Measurements from ENCODE around the gene MYO1H. TPM values are rescaled to one million over a fixed set of nuclear protein-coding genes. Genes with fewer than 3 reads are reported as not detected.

Gene MYO1H
- total RNA-seq, 1 donor from 2014 or later = not detected

DNA sequence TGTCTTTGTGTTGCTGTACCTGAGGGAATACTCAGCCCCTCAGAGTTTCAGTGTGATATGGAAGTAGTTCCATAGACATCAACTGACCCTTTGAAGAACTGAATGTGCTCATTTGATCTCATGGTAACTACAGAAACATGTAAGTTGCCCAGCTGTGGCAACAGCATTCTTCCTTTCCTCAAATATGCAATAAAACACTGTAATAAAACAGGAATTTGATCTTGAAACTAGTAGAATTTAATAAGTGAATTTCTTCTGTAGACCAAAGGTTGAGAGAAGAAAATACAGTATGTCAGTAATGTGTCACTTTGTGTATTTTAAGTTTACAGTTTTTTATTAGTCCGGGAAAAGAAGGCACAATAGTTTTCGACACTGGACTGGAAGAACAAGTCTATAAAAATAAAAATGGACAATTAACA is 97.5 kb downstream of the MYO1H start:
- Mint-ChIP-seq H3K27me3 (ENCODE audit: low read depth, unreplicated experiment) (no peaks in the 10 kb centered on the region), H3K9me3 (ENCODE audit: unreplicated experiment) (no peaks in the 10 kb centered on the region), H3K4me1 (ENCODE audit: low read depth, unreplicated experiment) (peaks cover 13% of the 10 kb centered on the region), H3K27ac (ENCODE audit: unreplicated experiment) (peak overlapping the region; percentile 50), H3K4me3 (ENCODE audit: unreplicated experiment) (no peak overlapping the region), H3K36me3 (ENCODE audit: low read depth, unreplicated experiment) (peaks cover 25% of the 10 kb centered on the region)
- Histone ChIP-seq H3K79me2 (ENCODE audit: insufficient read depth, low read length) (peaks cover 35% of the 10 kb centered on the region), H3K4me3 (ENCODE audit: insufficient read depth, low read depth, low read length) (no peak overlapping the region), H3K4me2 (ENCODE audit: low read length) (no peak overlapping the region), H3K27ac (ENCODE audit: low read depth, low read length) (no peak overlapping the region), H4K20me1 (ENCODE audit: insufficient read depth, low read length) (peaks cover 36% of the 10 kb centered on the region), H2AFZ (ENCODE audit: low read depth, low read length) (no peak overlapping the region), H3K4me1 (ENCODE audit: insufficient read depth, low read length) (peaks cover 5% of the 10 kb centered on the region), H3K36me3 (ENCODE audit: insufficient read depth, low read length) (peaks cover 18% of the 10 kb centered on the region), H3K27me3 (ENCODE audit: insufficient read depth, low read length) (no peaks in the 10 kb centered on the region), H3K9me3 (ENCODE audit: insufficient read depth, low read depth, low read length) (no peaks in the 10 kb centered on the region), H3K9ac (ENCODE audit: low read length) (no peak overlapping the region)
- TF ChIP-seq, protein P1, sequence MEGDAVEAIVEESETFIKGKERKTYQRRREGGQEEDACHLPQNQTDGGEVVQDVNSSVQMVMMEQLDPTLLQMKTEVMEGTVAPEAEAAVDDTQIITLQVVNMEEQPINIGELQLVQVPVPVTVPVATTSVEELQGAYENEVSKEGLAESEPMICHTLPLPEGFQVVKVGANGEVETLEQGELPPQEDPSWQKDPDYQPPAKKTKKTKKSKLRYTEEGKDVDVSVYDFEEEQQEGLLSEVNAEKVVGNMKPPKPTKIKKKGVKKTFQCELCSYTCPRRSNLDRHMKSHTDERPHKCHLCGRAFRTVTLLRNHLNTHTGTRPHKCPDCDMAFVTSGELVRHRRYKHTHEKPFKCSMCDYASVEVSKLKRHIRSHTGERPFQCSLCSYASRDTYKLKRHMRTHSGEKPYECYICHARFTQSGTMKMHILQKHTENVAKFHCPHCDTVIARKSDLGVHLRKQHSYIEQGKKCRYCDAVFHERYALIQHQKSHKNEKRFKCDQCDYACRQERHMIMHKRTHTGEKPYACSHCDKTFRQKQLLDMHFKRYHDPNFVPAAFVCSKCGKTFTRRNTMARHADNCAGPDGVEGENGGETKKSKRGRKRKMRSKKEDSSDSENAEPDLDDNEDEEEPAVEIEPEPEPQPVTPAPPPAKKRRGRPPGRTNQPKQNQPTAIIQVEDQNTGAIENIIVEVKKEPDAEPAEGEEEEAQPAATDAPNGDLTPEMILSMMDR (IDR thresholded peaks at IDR 0.05; ENCODE audit: insufficient read depth, low read depth, low read length) = no peak
- no peak for TF ChIP-seq EZH2 (IDR thresholded peaks at IDR 0.05; ENCODE audit: insufficient read depth, low read length)
- DNase-seq (ENCODE audit: low read depth) (peak; percentile 64), FAIRE-seq (no peak)

DNA sequence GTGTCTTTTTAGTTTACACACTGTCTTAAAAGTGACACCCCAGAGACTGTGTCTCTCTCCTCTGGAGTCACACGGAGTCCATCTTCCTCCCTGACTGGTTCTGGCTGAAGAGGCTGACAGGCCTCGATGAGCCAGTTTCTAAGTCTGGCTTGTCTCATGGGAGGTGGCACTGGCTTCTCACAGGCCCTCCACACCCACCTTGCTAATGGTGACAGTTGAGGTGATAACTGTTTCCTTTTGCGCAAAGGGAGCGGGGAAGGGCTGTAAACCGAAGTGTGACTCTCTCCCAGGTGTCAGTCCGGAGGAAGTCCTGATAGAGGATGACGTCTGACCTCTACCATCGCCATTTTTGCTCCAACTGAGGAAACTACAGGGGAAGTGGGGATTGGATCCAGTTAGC is 99.2 kb downstream of the MYO1H start:
- H3K27ac Mint-ChIP-seq (ENCODE audit: unreplicated experiment) = no peak overlapping the region
- Histone ChIP-seq H2AFZ (ENCODE audit: low read depth, low read length) (no peak overlapping the region), H3K4me3 (ENCODE audit: insufficient read depth, low read depth, low read length) (no peak overlapping the region), H4K20me1 (ENCODE audit: insufficient read depth, low read length) (peaks cover 48% of the 10 kb centered on the region), H3K27me3 (ENCODE audit: insufficient read depth, low read length) (no peaks in the 10 kb centered on the region), H3K9ac (ENCODE audit: low read length) (no peak overlapping the region), H3K27ac (ENCODE audit: low read depth, low read length) (no peak overlapping the region), H3K4me1 (ENCODE audit: insufficient read depth, low read length) (peaks cover 5% of the 10 kb centered on the region), H3K79me2 (ENCODE audit: insufficient read depth, low read length) (peaks cover 51% of the 10 kb centered on the region), H3K9me3 (ENCODE audit: insufficient read depth, low read depth, low read length) (no peaks in the 10 kb centered on the region), H3K4me2 (ENCODE audit: low read length) (no peak overlapping the region), H3K36me3 (ENCODE audit: insufficient read depth, low read length) (peaks cover 21% of the 10 kb centered on the region)
- no peaks in the 10 kb centered on the region for H3K9me3 Mint-ChIP-seq (ENCODE audit: unreplicated experiment)
- peaks cover 13% of the 10 kb centered on the region for H3K4me1 Mint-ChIP-seq (ENCODE audit: low read depth, unreplicated experiment)
- no peak for TF ChIP-seq EZH2 (IDR thresholded peaks at IDR 0.05; ENCODE audit: insufficient read depth, low read length)
- TF ChIP-seq, protein P1 (IDR thresholded peaks at IDR 0.05; ENCODE audit: insufficient read depth, low read depth, low read length) = no peak
- peaks cover 34% of the 10 kb centered on the region for H3K36me3 Mint-ChIP-seq (ENCODE audit: low read depth, unreplicated experiment)
- DNase-seq (ENCODE audit: low read depth) (no peak), FAIRE-seq (no peak)
- no peaks in the 10 kb centered on the region for H3K27me3 Mint-ChIP-seq (ENCODE audit: low read depth, unreplicated experiment)
- no peak overlapping the region for H3K4me3 Mint-ChIP-seq (ENCODE audit: unreplicated experiment)

DNA sequence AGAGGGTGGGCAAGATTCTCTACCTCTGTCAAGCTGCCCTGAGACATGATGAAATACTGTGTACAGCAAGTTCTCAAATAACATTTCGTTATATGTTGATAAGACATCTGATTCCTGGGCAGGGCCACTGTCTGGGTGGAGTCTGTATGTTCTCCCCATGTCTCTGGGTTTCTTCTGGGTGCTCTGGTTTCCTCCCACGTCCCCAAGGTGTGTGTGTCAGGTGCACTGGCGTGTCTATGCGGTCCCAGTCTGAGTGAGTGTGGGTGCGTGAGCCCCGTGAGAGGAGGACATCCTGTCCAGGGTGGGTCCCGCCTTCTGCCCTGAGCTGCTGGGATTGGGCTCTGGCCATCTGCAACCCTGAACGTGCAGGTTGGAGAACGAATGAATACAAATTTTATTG is 99.8 kb downstream of the MYO1H start:
- no peak for FAIRE-seq
- H3K4me3 Mint-ChIP-seq (ENCODE audit: unreplicated experiment) = no peak overlapping the region
- Histone ChIP-seq H3K27ac (ENCODE audit: low read depth, low read length) (no peak overlapping the region), H3K4me2 (ENCODE audit: low read length) (no peak overlapping the region), H2AFZ (ENCODE audit: low read depth, low read length) (no peak overlapping the region), H3K36me3 (ENCODE audit: insufficient read depth, low read length) (peaks cover 26% of the 10 kb centered on the region), H3K79me2 (ENCODE audit: insufficient read depth, low read length) (peaks cover 56% of the 10 kb centered on the region), H3K4me3 (ENCODE audit: insufficient read depth, low read depth, low read length) (no peak overlapping the region), H3K9ac (ENCODE audit: low read length) (no peak overlapping the region), H4K20me1 (ENCODE audit: insufficient read depth, low read length) (peaks cover 53% of the 10 kb centered on the region), H3K9me3 (ENCODE audit: insufficient read depth, low read depth, low read length) (no peaks in the 10 kb centered on the region), H3K4me1 (ENCODE audit: insufficient read depth, low read length) (peaks cover 5% of the 10 kb centered on the region), H3K27me3 (ENCODE audit: insufficient read depth, low read length) (no peaks in the 10 kb centered on the region)
- no peaks in the 10 kb centered on the region for H3K9me3 Mint-ChIP-seq (ENCODE audit: unreplicated experiment)
- H3K27me3 Mint-ChIP-seq (ENCODE audit: low read depth, unreplicated experiment) = no peaks in the 10 kb centered on the region
- H3K36me3 Mint-ChIP-seq (ENCODE audit: low read depth, unreplicated experiment) = peaks cover 33% of the 10 kb centered on the region
- H3K4me1 Mint-ChIP-seq (ENCODE audit: low read depth, unreplicated experiment) = peaks cover 13% of the 10 kb centered on the region
- no peak for DNase-seq (ENCODE audit: low read depth)
- TF ChIP-seq, protein P1 (IDR thresholded peaks at IDR 0.05; ENCODE audit: insufficient read depth, low read depth, low read length) = no peak
- no peak for TF ChIP-seq EZH2 (IDR thresholded peaks at IDR 0.05; ENCODE audit: insufficient read depth, low read length)
- H3K27ac Mint-ChIP-seq (ENCODE audit: unreplicated experiment) = no peak overlapping the region

Data from astrocyte (in vitro differentiated cells and primary cell).